Stomach (tissue), 4 donors: ENCODE data around the gene FOXS1.

Source experiments
- EP300 ChIP-seq: sonication (generic); formaldehyde crosslinking; IDR thresholded peaks from one replicate; pipeline ENCODE4 v1.6.1; 2017; ENCODE audit warnings: antibody characterized with exemption
- POLR2AphosphoS5 ChIP-seq, 3 donors: sonication (generic); formaldehyde crosslinking; IDR thresholded peaks; one replicate each; pipeline ENCODE4 v1.6.1; 2016; ENCODE audit warnings: antibody characterized with exemption in 3 of 3

DNA sequence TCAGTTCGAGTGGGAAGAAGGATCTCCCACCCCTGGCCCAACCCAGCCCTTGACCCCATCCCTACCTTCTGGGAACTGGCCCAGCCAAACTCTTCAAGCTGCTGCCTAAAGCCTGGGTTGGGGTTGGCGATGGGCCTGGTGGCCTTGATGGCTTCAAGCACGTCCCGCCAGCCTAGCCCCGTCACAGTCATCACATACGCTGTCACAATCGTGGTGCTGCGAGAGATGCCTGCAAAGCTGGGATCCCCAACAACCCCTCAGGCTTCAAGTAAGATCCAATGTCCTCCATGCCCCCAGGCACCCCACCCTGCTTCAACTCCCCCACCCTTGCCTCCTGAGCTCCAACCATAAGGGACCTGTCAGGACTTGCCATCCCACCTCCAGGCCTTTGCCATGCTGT lies 17.1 kb upstream of the FOXS1 start:
- TF ChIP-seq EP300 (no peak), POLR2AphosphoS5 (IDR thresholded peaks at IDR 0.05) (no peak)
